ENCODE data around the gene LLGL1.

The LLGL1 gene

DNA sequence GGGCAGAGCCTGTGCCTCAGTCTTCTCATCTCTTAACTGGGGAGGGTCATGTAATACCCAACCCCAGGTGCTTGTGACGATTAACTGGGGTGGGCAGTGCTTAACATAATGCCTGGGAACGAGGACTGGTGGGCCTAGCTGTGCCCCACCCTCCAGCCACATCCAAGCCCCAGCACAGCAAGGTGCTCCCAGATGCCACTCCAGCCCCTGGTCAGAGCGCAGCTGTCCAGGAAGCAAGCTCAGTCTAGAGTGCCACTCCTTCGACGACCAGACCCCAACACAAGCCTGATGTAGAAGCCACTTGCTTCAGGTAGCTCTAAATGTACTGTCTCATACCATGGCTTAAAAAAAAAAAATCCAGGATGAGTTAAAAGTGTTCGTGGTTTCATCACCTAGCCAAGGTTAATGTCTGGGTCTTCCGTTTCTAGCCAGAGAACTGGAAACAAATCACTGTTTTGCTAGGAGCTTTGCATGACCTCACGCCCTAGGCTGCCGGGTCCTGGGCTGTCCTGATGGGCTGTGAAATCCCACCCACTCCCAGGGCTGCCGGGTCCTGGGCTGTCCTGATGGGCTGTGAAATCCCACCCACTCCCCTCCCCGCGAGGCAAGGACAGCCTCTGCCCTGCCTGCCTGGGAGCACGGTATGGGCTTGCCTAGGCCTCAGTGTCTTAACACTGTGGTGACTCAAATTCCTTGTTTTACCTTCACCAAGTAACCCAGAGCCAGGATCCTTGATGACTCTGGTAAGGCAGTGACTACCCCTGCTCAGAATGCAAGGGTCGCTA, 42.7 kb downstream of the LLGL1 start:
- DNase-seq (ENCODE audit: low read depth in 3 of 3, low spot score in 1 of 3) = no peak

GRCh38 chr17:18270046-18270931, 44.9 kb downstream of the LLGL1 start:
- no peak for DNase-seq (ENCODE audit: low read depth in 3 of 3, low spot score in 1 of 3)

DNA sequence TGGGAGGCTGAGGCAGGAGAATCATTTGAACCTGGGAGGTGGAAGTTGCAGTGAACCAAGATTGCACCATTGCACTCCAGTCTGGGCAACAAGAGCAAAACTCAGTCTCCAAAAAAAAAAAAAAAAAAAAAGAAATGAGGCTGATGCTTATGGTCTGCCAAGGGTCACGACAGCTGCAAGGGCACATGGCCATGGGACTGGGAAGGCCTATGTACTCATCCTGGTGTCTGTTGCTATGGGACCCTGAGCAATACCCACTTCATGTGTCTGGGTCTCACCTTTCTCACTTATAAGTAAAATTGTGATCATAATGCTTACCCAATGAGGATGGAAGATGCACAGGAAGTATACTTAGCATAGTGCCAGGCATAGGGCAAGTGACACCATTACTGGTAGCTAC, 51.6 kb downstream of the LLGL1 start:
- DNase-seq (ENCODE audit: low read depth in 3 of 3, low spot score in 1 of 3) = no peak

DNA sequence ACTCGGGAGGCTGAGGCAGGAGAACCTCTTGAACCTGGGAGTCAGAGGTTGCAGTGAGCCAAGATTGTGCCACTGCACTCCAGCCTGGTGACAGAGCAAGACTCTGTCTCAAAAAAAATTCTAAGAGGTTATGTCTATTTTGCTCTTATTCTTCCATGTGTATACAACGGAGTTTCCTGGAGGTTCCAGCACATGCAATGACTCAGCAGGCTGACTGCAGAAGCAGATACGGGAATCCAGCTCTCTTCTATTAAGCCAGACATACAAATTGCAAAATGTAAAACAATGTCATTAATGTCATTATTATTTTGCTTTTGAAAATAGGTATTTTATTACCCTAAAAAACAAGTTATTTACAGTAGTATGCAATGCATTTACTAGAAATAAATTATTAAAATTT, 53.4 kb downstream of the LLGL1 start:
- no peak for DNase-seq (ENCODE audit: low read depth in 3 of 3, low spot score in 1 of 3)

- no peak for DNase-seq (ENCODE audit: low read depth in 3 of 3, low spot score in 1 of 3)
These were observed 54.8 kb downstream of the LLGL1 start for GRCh38 chr17:18280249-18280648.

GRCh38 chr17:18280766-18281371, 55.4 kb downstream of the LLGL1 start:
- no peak for DNase-seq (ENCODE audit: low read depth in 3 of 3, low spot score in 1 of 3)

GRCh38 chr17:18281788-18282187, 56.4 kb downstream of the LLGL1 start:
- DNase-seq (ENCODE audit: low read depth in 3 of 3, low spot score in 1 of 3) = no peak

- no peak for DNase-seq (ENCODE audit: low read depth in 3 of 3, low spot score in 1 of 3)
These were observed 59.9 kb downstream of the LLGL1 start for GRCh38 chr17:18285296-18285695.

DNA sequence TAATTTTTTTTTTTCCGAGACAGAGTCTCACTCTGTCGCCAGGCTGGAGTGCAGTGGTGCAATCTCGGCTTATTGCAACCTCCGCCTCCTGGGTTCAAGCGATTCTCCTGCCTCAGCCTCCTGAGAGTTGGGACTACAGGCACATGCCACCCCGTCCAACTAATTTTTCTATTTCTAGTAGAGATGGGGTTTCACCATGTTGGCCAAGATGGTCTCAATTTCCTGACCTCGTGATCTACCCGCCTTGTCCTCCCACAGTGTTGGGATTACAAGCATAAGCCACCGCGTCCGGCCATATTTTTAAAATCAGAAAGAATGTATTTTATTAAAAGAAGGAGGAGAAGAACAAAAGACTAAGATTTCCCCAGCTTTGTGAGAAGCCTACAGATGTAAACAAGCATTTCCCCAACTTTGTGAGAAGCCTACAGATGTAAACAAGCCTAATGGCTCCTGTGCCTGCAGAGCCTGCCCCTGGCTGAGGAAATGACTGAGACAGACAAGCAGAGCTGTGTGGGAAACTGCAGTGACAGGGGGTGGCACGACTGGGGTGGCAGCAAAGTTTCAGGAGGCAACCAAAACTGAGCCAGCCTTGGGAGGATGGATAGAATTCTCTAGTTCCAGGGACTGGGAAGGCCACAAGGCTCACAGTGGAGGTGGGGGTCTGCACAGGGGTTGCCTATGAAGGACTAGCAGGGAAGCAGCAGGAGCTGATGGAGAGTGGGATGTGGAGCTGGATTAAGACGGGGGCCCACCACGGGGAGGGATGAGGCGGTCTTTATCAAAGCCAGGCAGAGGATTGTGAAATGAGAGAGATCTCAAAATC, 66.5 kb downstream of the LLGL1 start:
- DNase-seq (ENCODE audit: low read depth in 3 of 3, low spot score in 1 of 3) = no peak

Data from stimulated activated CD4-positive, alpha-beta T cell treated with anti-CD3 and anti-CD28 coated beads, TNF-alpha, amount 100 ng/mL, for 1 hour (primary cell).